HG02763 (cell line): ENCODE data around the gene PTCHD4.

ENCODE experiments used
- ATAC-seq: cut with Tn5 transposase; IDR thresholded peaks from one replicate; pipeline ENCODE4 v1.9.1; 2021; ENCODE audit warnings: mild to moderate bottlenecking, moderate library complexity; ENCODE audit not compliant: unreplicated experiment

PTCHD4 gene

GRCh38 chr6:48099713-48100587, 11.0 kb downstream of the PTCHD4 start:
- no peak for ATAC-seq

- no peak for ATAC-seq
Observed at GRCh38 chr6:48098923-48099322, 12.1 kb downstream of the PTCHD4 start.

DNA sequence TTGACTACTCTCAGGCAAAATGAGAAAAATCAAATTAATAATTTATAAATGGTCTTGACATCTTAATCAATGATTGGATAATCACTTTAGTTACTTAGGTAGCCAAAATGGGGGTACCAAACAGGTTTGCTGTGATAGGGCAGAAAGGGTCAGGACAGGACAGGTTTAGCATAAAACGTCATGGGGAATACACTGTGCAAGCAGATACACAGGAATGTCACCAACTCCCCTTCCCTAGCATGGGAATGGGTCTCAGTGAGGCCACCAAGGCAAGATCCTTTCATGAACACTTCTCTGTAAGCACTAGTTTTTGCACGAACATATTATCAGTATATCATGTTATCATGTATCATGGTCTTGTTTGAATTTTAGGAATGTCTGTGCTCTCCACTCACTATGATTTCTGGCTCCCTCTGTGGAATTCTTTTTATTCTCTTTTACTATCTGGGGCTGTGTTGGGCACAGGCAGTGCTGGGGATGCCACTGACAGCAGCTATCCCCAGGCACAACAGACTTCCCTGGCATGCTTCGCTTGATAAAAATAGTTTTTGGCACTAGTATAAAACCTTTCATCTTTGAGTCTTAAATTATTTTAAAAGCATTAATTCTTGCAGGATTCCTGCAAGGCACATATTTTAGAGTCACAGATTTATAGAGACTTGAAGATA, 18.3 kb downstream of the PTCHD4 start:
- no peak for ATAC-seq

DNA sequence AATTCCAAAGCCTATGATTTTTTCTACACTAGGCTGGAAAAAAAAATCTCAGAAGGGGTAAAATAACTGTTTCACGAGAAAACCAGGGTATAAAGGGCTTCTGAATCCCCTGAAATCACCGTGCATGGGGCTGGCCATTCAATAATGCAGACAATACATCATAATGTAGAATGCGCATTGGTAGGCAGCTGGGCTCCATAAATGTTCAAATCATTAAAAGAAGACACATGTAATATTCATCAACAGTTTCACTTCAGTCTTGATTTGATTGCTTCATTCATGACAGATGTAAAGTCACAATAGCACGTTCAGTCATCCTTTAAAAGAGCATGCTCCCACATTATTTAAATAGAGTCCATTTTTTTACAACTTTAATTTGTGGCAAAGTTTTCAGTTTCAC, 20.5 kb downstream of the PTCHD4 start:
- no peak for ATAC-seq

DNA sequence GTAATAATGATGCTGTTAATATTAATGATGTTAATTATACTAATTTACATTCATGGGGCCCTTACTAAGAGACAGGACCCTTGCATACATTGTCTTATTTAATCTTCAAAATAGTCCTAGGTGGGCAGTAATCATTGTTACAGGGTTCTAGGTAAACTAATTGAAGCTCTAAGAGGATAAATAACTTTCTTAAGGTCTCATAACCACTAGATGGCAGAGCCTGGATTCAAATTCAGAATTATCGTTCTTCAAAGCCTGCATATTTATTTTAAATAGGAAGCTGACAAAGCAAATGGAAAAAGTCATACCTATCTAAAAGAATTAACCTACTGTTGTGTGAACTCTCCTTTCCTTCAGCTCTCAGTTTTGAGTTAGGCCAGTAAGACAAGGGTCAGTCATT, 23.5 kb downstream of the PTCHD4 start:
- ATAC-seq: no peak

GRCh38 chr6:48086187-48086586, 24.8 kb downstream of the PTCHD4 start:
- no peak for ATAC-seq

GRCh38 chr6:48085131-48085741, 25.8 kb downstream of the PTCHD4 start:
- no peak for ATAC-seq

GRCh38 chr6:48084201-48084600, 26.8 kb downstream of the PTCHD4 start:
- no peak for ATAC-seq

DNA sequence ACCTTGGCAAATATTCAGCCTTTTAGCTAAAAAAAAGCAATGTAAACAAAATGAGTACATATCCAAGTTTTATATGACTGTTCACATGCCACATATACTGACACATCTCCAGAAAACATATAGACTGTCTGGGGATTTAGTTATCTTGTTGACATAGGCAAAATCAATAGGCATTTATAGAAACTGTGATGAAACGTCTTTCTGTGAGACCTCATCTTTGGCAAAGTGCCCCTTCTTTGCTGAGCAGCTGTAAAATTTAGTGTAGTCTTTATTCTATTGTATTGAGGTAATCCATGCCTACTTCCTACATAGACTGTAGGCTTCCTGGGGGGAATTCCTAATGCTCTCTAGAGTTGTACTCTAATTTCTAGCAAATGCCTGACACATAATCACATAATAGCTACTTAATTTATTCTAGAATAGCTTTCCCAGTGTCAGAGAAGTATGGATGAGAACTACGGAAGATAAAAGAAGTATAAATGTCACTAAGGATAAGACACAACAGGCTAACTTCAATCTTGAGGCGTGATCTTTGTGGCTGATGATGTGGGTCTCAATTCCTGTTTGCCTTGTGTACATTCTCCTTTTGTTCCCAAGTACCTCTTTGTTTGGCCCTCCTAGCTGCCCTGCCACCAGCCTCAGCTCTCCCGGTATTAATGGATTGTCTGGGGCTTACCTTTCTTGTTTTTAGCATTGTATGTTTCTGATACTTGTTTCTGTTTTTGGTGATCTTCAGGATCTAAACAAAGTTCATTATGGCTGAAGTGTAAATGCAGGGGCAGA, 30.6 kb downstream of the PTCHD4 start:
- no peak for ATAC-seq

- no peak for ATAC-seq
Observed at GRCh38 chr6:48078120-48078519, 32.9 kb downstream of the PTCHD4 start.

- no peak for ATAC-seq
Observed at GRCh38 chr6:48075181-48075580, 35.8 kb downstream of the PTCHD4 start.

GRCh38 chr6:48073976-48074767, 36.8 kb downstream of the PTCHD4 start:
- no peak for ATAC-seq

GRCh38 chr6:48071833-48072232, 39.2 kb downstream of the PTCHD4 start:
- no peak for ATAC-seq

- no peak for ATAC-seq
Observed at GRCh38 chr6:48069280-48069679, 41.7 kb downstream of the PTCHD4 start.

- no peak for ATAC-seq
Observed at GRCh38 chr6:48068278-48069251, 42.4 kb downstream of the PTCHD4 start.

- ATAC-seq: no peak
Observed at GRCh38 chr6:48067886-48068277, 43.1 kb downstream of the PTCHD4 start.

GRCh38 chr6:48067148-48067712, 43.8 kb downstream of the PTCHD4 start:
- no peak for ATAC-seq

DNA sequence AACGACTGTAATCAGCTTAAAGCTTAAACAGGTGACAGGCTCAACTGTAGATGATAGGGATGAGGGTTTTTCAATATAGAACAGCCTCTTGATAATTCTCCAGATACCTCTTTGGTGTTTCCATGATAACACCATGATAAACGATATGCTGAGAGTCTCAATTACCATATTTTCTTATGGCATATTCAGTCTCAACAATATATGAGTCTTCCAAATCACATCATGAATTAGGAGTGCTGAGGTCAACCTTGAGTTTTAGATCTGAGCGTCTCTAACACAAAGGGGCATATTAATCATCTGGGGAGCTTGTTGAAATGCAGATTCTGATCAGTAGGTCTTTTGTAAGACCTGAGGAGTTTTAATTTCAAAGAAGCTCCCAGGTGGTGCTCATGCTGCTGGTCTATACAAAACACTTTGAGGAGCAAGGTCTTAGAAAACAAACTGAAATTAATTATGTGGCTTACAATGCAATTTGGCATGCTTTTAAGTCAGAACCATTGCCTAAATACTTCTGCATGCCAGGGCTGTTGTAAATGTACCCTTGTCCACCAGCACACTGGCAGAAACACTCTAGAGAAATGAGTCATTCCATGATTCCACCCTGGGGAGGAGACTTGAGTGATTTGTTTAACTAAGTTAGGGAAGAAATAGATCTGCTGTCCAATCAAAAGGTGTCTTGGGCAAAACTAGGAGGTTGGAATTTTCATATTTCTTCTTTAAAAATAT, 49.6 kb downstream of the PTCHD4 start:
- no peak for ATAC-seq
